HUES64 (cell line): ENCODE data around the gene USP36. TPM values are rescaled to one million over a fixed set of nuclear protein-coding genes. Genes with fewer than 3 reads are reported as not detected.
"Not testable (repeated sequence)": the region's sequence is repeated elsewhere in the genome, so short reads cannot be mapped to it uniquely, and the experiment has no call there.

Experiments
- H3K27ac ChIP-seq: 2 replicates; pipeline ENCODE4 v1.7.0; 2013; ENCODE audit warnings: low read depth, low read length, inconsistent platforms
- H3K27me3 ChIP-seq: 2 replicates; pipeline ENCODE4 v1.6.1; 2013; ENCODE audit warnings: mild to moderate bottlenecking, low read length; ENCODE audit not compliant: insufficient read depth
- H3K36me3 ChIP-seq: 2 replicates; pipeline ENCODE4 v1.6.1; 2013; ENCODE audit warnings: mild to moderate bottlenecking, low read length; ENCODE audit not compliant: insufficient read depth
- H3K4me1 ChIP-seq: 2 replicates; pipeline ENCODE4 v1.6.1; 2013; ENCODE audit warnings: mild to moderate bottlenecking, low read length, moderate library complexity; ENCODE audit not compliant: insufficient read depth
- H3K4me3 ChIP-seq: 2 replicates; pipeline ENCODE4 v1.5.1; 2013; ENCODE audit warnings: mild to moderate bottlenecking, low read length, moderate library complexity
- H3K9ac ChIP-seq: 2 replicates; pipeline ENCODE4 v1.6.1; 2013; ENCODE audit warnings: mild to moderate bottlenecking, low read depth, low read length
- H3K9me3 ChIP-seq: 2 replicates; pipeline ENCODE4 v1.6.1; 2013; ENCODE audit warnings: low read depth, low read length; ENCODE audit not compliant: insufficient read depth
- WGBS: fragments of 150-250, 120-280 bp; methylation state at CpG from one replicate; pipeline ENCODE4 v1.1.7; 2013; ENCODE audit warnings: missing lambda C conversion rate; 5-methylcytosine and 5-hydroxymethylcytosine counted together
- polyA plus RNA-seq, 2 experiments: library from polyadenylated mRNA; stranded (reverse); fragments of 50-300 nt; gene quantifications; one replicate each; pipeline ENCODE4 v1.2.3, GENCODE V29; 2013

The USP36 gene
- polyA plus RNA-seq (2013, experiment 1 of 2) = 34.8 TPM
- polyA plus RNA-seq (2013, experiment 2 of 2) = 28.7 TPM

DNA sequence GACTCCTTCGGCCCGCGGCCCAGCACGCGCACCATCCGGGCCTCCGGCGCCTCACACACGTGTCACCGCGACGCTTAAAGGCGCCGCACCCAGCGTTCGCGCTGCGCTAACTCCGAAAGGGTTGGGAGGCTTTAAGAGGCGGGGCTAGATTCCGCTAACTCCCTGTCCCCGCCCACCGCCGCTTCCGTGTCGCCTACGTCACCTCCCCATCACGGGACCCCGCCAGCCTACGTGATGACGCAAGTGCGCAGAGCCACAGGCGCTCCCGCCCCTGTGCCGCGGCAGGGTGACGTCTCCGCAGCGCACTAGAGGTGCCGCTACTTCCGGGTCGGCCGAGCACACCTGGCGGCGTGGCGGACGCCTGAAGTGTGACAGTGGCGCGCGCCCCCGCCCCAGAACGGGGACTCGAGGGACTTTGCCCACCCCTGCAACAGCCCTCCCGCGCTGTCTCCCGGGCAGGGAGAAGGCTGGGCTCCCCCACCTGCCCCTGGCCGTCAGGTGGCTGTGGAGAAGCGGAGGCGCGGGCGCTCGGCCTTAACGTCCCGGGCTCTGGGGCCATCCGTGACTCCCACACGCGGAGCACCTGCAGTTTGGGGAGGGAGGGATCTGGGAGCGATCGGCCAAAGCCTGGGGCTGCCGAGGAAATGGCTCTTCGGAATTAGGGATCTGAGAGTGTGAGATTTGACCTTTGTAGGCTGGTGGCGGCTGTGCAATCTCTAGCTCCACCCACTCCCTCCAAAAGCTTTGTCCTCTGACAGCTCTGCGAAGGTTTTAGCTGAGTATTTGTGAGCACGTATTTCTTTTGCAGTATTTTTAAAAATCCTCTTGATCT, at the start of gene USP36:
Gene USP36 (minus strand): TSS at position 35 of the 832 bp plus-strand sequence. CDS start 4,451 bp downstream, outside the sequence.
- H3K9ac ChIP-seq = peak within 1 kb of the TSS; percentile 92
- no peaks in the 10 kb centered on the region for H3K27me3 ChIP-seq
- H3K4me1 ChIP-seq = peaks cover 10% of the 10 kb centered on the region; the same call in 1 of the 2 replicates
- no peaks in the 10 kb centered on the region for H3K9me3 ChIP-seq
- peak within 1 kb of the TSS; percentile 78 for H3K4me3 ChIP-seq
- under 1% methylated on average over 73 of the region's 74 CpGs for WGBS
- H3K36me3 ChIP-seq = peaks cover 20% of the 10 kb centered on the region
- H3K27ac ChIP-seq = peak within 1 kb of the TSS; percentile 89

DNA sequence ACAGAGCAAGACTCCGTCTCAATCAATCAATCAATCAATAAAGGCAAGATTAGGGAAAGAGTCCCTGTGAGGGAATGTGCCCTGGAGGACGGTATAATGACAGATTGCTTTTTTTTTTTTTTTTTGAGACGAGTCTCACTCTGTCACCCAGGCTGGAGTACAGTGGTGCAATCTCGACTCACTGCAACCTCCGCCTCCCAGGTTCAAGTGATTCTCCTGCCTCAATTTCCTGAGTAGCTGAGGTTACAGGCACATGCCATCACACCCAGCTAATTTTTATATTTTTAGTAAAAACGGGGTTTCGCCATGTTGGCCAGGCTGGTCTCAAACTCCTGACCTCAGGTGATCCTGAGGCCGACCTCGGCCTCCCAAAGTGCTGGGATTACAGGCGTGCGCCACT, 49.5 kb upstream of the USP36 start:
- H3K4me3 ChIP-seq, H3K9me3 ChIP-seq, H3K9ac ChIP-seq, H3K27ac ChIP-seq, H3K4me1 ChIP-seq, H3K27me3 ChIP-seq, H3K36me3 ChIP-seq: not testable (repeated sequence)
- WGBS = 94% methylated on average over 11 of the region's 11 CpGs

DNA sequence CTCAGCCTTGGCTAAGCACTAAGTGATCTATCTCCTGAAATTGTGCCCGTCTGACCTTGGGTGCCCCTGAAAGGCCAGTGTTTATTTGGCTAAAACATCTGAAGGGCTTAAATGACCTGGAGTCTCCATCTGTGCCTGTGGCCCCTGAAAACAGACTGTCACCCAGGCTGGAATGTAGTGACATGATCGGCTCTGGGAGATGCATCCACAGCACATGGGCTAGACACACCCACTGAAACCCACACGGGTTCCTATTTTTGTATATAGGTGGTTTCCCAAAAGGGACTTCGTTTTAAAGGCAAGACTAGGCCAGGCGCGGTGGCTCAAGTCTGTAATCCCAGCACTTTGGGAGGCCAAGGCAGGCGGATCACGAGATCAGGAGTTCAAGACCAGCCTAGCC, 48.9 kb upstream of the USP36 start:
- no peaks in the 10 kb centered on the region for H3K9me3 ChIP-seq
- H3K27ac ChIP-seq = no peak overlapping the region
- H3K27me3 ChIP-seq = no peaks in the 10 kb centered on the region
- H3K4me3 ChIP-seq = no peak overlapping the region
- WGBS = 93% methylated on average over 8 of the region's 8 CpGs
- peaks cover 1% of the 10 kb centered on the region; the same call in 1 of the 2 replicates for H3K4me1 ChIP-seq
- H3K36me3 ChIP-seq = no peaks in the 10 kb centered on the region
- no peak overlapping the region for H3K9ac ChIP-seq

DNA sequence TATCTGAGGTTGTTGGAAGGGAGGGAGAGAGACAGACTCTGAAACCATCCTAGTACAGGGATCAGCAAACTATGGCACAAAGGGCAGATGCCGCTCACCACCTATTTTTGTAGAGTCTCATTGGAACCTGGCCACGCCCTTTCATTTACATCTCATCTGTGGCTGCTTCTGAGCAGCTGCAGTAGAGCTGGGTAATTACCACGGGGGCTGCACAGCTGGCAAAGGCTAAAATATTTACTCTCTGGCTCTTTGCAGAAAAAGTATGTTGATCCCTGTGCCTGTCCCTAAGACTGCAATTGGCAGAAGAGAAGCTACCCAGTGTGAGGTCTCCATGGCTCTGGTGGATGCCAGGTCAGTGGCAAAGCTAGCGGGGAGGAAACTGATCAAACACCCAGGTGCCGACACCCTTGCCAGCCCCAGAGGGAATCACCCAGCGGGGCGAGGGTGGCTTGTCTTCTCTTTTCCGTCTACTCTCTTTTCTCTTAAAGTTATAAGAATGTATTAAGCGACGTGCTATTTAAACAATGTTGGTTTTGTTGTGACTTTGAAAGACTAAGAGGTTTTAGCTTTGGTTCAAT, 48.4 kb upstream of the USP36 start:
- Histone ChIP-seq H3K27ac (no peak overlapping the region), H3K4me1 (peaks cover 6% of the 10 kb centered on the region; the same call in 1 of the 2 replicates), H3K9ac (no peak overlapping the region), H3K27me3 (no peaks in the 10 kb centered on the region), H3K36me3 (no peaks in the 10 kb centered on the region), H3K9me3 (no peaks in the 10 kb centered on the region), H3K4me3 (no peak overlapping the region)
- WGBS = 92% methylated on average over 10 of the region's 10 CpGs

DNA sequence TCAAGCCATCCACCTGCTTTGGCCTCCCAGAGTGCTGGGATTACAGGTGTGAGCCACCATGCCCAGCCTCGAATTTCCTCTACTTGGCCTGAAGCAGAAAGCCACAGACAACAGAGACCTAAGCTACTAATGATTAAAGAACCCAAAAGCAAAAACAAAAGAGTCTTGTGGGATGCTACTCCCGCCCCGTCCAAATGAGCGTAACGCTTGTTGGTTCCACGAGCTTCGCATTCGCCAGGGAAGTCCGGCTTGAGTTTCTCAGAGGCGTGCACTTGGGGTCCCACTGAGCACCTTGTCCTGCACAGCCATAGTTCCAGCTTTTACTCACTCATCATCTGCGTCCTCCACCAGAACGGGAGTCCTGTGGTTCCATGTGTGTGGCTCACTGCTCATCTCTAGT, 46.3 kb upstream of the USP36 start:
- Histone ChIP-seq H3K36me3 (no peaks in the 10 kb centered on the region), H3K4me3 (no peak overlapping the region), H3K9me3 (no peaks in the 10 kb centered on the region), H3K27ac (no peak overlapping the region), H3K27me3 (no peaks in the 10 kb centered on the region), H3K9ac (no peak overlapping the region), H3K4me1 (peaks cover 18% of the 10 kb centered on the region; the same call in 1 of the 2 replicates)
- 95% methylated on average over 12 of the region's 12 CpGs for WGBS

DNA sequence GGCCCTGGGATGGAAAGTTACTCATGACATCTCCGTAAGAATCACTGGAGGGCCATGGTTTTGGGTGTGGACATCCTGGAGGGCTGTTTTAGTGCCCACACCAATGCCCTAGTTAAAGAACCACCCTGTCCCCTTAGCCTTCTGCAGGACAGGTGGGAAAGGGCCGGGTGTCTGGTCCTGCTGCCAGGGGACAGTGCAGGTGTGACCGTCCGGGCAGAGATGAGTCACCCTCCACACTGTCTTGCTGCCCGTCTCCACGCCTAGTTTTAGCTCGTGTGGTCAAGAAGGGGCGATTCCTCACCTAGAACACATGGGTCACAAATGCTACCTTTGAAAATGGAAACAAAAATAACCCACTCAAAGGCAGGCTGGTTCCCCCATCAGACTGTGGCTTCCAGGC, 45.3 kb upstream of the USP36 start:
- H3K4me3 ChIP-seq = no peak overlapping the region
- H3K27ac ChIP-seq = no peak overlapping the region
- H3K9me3 ChIP-seq = no peaks in the 10 kb centered on the region
- 96% methylated on average over 8 of the region's 8 CpGs for WGBS
- H3K27me3 ChIP-seq = no peaks in the 10 kb centered on the region
- H3K36me3 ChIP-seq = no peaks in the 10 kb centered on the region
- H3K9ac ChIP-seq = no peak overlapping the region
- peaks cover 18% of the 10 kb centered on the region; the same call in 1 of the 2 replicates for H3K4me1 ChIP-seq

DNA sequence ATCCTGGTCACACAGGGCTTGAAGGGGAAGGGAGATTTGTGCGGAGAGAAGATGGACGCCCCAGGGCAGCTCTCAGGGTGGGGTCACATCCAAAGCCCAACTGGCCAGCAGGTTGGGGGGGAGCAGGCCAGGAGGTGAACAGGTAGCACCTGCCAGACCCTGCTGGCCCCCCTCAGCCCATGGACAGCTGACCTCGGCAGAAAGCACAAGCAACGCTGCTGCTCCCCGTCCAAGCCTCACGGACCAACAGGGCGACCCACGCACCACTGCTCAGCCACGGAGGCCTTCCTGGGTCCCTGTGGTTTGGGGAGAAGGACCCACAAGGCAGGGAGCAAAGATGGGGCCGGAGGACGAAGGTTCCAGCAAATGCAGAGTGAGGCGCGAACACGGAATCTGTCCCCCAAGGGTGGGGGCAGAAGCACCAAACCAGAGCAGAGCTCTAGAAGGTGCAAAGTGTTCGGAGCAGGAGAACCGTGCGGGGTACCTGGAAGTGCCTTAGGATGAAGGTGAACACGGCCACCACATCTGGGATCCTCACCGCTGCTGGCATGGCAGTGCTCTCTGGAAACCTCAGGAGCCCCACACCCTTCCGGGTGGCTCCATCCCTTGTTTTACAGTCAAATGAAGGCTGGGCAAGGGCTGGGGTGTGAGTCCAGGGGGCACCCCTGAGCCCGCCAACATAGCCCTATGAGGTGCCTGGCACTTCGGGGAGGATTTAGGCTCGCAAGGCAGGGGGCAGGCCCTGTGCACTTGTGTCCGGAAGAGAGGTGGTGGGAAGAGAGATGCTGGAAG, 44.5 kb upstream of the USP36 start:
- peaks cover 18% of the 10 kb centered on the region; the same call in 1 of the 2 replicates for H3K4me1 ChIP-seq
- H3K9ac ChIP-seq = peak overlapping the region; percentile 54; the same call in 1 of the 2 replicates
- no peak overlapping the region; the same call in 1 of the 2 replicates for H3K27ac ChIP-seq
- 95% methylated on average over 24 of the region's 24 CpGs for WGBS
- no peaks in the 10 kb centered on the region for H3K27me3 ChIP-seq
- no peak overlapping the region for H3K4me3 ChIP-seq
- no peaks in the 10 kb centered on the region for H3K36me3 ChIP-seq
- no peaks in the 10 kb centered on the region for H3K9me3 ChIP-seq

DNA sequence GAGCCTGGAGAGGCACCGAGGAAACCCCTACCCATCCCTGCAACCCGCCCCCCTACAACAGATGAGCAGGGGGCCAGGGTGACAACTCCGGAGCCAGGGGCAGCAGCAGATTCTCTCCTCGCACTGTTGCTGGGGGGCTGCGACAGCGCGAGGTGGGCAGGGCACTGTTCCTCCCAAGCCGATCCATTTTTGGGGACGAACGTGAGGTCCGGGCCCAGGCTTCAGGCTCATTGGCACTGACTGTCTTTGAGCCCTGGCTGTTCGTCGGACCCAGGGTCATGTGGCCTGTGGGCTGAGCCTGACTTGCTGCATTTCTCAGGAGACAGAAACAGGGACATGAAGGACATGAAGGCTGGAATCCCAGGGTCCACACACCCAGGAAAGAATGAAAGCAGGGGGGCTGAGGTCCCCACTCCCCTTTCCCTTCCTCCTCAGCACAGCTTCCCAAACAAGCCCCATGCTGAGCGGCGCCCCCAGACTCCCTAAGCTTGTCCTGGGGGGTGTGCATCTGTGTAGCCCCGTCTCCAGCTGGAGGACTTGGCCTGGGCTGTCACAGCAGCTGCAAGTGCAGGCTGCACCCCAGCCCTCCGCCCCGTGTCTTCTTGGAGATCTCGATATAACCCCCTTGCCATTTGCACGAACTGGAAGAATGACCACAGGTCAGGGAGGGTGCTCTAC, 43.7 kb upstream of the USP36 start:
- H3K4me1 ChIP-seq = peaks cover 18% of the 10 kb centered on the region; the same call in 1 of the 2 replicates
- H3K9me3 ChIP-seq = no peaks in the 10 kb centered on the region
- no peaks in the 10 kb centered on the region for H3K27me3 ChIP-seq
- H3K27ac ChIP-seq = peak overlapping the region; percentile 49
- peak overlapping the region; percentile 54; the same call in 1 of the 2 replicates for H3K9ac ChIP-seq
- peak overlapping the region; percentile 1; the same call in 1 of the 2 replicates for H3K4me3 ChIP-seq
- H3K36me3 ChIP-seq = no peaks in the 10 kb centered on the region
- 60% methylated on average over 20 of the region's 20 CpGs for WGBS

DNA sequence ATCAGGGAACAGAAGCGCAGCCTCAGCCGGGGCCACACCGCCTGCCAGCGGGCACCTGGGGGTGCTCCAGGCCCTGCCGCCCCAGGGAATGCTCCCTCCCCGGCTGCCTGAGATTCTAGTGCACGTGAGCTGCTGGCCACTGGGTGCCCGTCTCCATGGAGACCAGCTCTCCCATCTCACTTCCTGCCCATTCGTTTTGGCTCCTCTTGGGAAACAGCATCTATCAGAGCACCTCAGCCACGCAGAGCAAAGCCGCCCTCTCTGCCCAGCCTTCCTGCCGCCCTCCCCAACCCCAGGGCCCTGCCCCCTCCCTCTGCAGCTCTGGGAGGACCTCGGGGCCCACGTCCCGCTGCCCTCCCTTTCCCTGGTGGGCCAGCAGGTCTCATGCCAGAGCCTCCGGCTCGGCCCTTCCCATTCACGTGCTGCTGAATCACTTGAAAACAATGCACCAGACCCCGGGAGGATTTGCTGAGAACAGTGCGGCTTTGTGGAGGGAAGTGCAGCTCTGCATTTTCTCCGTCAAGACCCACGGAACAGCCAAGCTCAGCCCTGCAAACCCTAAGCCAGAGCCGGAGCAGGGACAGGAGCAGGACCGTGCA, 43.0 kb upstream of the USP36 start:
- Histone ChIP-seq H3K4me3 (peak overlapping the region; percentile 1; the same call in 1 of the 2 replicates), H3K9ac (peak overlapping the region; percentile 54; the same call in 1 of the 2 replicates), H3K27me3 (no peaks in the 10 kb centered on the region), H3K36me3 (no peaks in the 10 kb centered on the region), H3K9me3 (no peaks in the 10 kb centered on the region), H3K4me1 (peaks cover 18% of the 10 kb centered on the region; the same call in 1 of the 2 replicates), H3K27ac (peak overlapping the region; percentile 49)
- 22% methylated on average over 24 of the region's 24 CpGs for WGBS

DNA sequence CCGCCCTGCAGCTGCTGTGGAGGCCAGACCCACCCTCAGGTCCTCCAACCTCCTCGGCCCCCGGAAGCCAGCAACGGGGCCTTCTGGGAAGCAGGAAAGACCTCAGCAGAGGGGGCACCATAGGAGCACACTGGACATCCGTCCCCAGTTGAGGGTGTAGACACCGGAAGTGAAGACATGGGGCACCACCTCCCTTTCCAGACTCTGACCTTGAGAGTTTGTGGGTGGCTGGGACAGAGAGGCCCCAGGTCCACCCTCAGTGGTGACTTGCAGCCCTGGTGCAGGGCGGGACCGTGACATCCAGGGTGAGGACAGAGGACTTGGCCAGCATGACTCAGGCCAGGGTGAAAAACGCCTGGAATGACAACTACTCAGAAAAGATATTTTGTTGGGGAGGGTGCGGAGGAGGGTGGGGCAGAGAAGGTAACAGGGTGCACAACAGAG, 42.5 kb upstream of the USP36 start:
- no peak overlapping the region for H3K4me3 ChIP-seq
- WGBS = 74% methylated on average over 10 of the region's 10 CpGs
- H3K9ac ChIP-seq = peak overlapping the region; percentile 54; the same call in 1 of the 2 replicates
- H3K27ac ChIP-seq = peak overlapping the region; percentile 49
- no peaks in the 10 kb centered on the region for H3K27me3 ChIP-seq
- H3K4me1 ChIP-seq = peaks cover 18% of the 10 kb centered on the region; the same call in 1 of the 2 replicates
- no peaks in the 10 kb centered on the region for H3K9me3 ChIP-seq
- no peaks in the 10 kb centered on the region for H3K36me3 ChIP-seq
